H7 (cell line): ENCODE measurements around the gene IWS1. TPM values are rescaled to one million over a fixed set of nuclear protein-coding genes. Genes with fewer than 3 reads are reported as not detected.
"Not testable (repeated sequence)": the region's sequence is repeated elsewhere in the genome, so short reads cannot be mapped to it uniquely, and the experiment has no call there.

Source experiments
- DNase-seq: peaks from one replicate; pipeline ENCODE4 v3.0.0; 2012
- H3K27me3 ChIP-seq: 2 replicates; pipeline ENCODE4 v1.6.0; 2011; ENCODE audit warnings: mild to moderate bottlenecking, low read length; ENCODE audit not compliant: control insufficient read depth, insufficient read depth
- H3K36me3 ChIP-seq: replicated peaks from 2 replicates; pipeline ENCODE4 v1.5.1; 2011; ENCODE audit warnings: low read length; ENCODE audit not compliant: control insufficient read depth, insufficient read depth
- H3K4me3 ChIP-seq: 2 replicates; pipeline ENCODE4 v1.5.1; 2011; ENCODE audit warnings: low read depth, mild to moderate bottlenecking, control low read depth, low read length, moderate library complexity; ENCODE audit not compliant: insufficient read depth
- total RNA-seq: library from RNA; depleted of rRNA; stranded (reverse); fragments of >200 nt; shearing (Covaris generic); gene quantifications from 2 replicates; pipeline ENCODE4 v1.2.3, GENCODE V29; 2014

The IWS1 gene
- total RNA-seq, 1 experiment from 2014 or later, result 66.4 TPM

DNA sequence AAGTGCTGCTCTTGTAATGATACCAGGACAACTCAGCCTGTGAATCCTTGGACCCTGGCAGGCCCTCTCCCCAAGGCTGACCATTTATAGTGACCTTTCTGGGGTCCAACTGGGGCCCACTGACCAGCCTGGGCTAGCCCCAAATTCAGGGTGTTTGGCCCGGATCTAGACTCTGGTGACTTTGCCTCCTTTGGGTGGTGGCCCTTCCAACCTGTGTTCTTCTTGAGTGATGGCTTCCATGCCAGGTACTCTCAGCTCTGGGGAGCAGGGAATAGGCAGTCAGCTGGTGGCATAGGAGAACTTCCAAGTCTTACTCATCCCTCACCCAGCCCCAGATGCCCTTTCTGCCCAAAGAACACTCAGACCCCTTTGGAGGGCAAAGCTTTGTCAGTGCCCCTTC, 19.5 kb upstream of the IWS1 start:
- H3K27me3 ChIP-seq, result no peaks in the 10 kb centered on the region

DNA sequence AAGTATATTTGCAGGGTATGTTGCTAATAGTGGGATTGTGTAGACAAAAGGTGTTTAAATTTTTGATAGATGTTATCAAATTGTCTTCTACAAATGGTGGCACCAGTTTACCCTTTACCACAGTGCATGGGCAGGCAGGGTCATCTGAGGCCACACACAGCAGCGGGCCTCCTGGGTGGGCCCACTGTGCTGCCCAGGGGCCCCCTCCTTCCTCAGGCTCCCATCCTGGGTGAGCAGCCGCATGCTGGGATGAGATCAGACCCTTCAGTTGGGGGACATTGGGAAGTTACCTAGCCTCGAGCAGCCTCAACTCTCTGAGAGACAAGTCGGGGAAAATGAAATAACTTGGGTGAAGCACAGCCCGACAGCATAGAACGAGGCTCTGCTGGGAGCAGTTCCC, 18.9 kb upstream of the IWS1 start:
- Histone ChIP-seq H3K36me3 (no peaks in the 10 kb centered on the region), H3K4me3 (no peak overlapping the region), H3K27me3 (no peaks in the 10 kb centered on the region)
- no peak for DNase-seq

More for the DNA sequence above, 19.5 kb upstream of the IWS1 start:
- no peaks in the 10 kb centered on the region for H3K36me3 ChIP-seq
- no peak overlapping the region for H3K4me3 ChIP-seq
- DNase-seq, result no peak

DNA sequence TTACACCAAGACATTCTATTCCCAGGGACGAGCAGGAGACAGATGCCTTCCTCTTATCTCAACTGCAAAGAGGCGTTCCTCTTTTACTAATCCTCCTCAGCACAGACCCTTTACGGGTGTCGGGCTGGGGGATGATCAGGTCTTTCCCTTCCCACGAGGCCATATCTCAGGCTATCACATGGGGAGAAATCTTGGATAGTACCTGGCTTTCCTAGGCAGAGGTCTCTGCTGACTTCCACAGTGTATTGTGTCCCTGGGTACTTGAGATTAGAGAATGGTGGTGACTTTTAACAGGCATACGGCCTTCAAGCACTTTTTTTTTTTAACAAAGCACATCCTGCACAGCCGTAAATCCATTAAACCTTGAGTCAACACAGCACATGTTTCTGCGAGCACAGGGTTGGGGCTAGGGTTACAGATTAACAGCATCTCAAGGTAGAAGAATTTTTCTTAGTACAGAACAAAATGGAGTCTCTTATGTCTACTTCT, 16.8 kb upstream of the IWS1 start:
- H3K36me3 ChIP-seq, H3K27me3 ChIP-seq, H3K4me3 ChIP-seq, DNase-seq: not testable (repeated sequence)

DNA sequence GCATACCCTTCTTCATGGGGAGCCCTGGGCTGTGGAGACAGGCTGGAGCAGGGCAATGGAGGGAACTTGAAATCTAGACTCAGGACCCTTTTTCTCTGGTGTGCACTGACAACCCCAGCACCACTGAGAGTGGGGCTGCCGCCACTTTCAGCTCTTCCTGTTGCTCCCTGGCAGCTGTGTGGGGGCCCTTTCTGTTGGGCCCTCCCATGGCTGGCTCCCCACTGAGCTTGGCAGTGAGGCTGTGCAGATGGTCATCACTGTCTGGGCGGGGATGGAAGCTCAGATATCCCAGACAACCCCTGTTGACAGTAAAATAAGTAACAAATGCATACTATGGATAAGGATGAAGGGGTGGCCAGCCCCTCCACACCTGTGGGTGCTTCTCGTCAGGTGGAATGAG, 15.9 kb upstream of the IWS1 start:
- no peak overlapping the region for H3K4me3 ChIP-seq
- H3K36me3 ChIP-seq, result no peaks in the 10 kb centered on the region
- H3K27me3 ChIP-seq, result no peaks in the 10 kb centered on the region
- peak; percentile 11 for DNase-seq

DNA sequence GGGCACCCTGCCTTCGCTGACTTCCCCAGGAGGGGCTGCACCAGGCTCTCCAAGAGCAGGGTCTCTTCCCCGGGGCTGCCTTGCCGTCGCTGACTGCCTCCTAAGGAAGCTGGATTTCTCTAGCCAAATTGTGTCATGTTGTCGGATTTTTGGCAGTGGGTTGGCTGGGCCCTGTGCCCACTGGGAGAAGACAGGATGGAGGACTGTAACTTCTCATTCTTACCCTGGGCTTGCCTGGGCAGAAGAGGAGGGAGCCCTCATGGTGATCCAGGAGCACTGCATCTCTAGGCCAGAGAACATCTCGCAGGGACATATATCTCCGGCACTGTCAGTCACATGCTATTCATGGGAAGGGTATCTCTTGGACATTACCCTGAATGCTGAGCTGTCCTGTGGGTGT, 15.5 kb upstream of the IWS1 start:
- Histone ChIP-seq H3K4me3 (no peak overlapping the region), H3K27me3 (no peaks in the 10 kb centered on the region), H3K36me3 (no peaks in the 10 kb centered on the region)
- DNase-seq, result peak; percentile 41

DNA sequence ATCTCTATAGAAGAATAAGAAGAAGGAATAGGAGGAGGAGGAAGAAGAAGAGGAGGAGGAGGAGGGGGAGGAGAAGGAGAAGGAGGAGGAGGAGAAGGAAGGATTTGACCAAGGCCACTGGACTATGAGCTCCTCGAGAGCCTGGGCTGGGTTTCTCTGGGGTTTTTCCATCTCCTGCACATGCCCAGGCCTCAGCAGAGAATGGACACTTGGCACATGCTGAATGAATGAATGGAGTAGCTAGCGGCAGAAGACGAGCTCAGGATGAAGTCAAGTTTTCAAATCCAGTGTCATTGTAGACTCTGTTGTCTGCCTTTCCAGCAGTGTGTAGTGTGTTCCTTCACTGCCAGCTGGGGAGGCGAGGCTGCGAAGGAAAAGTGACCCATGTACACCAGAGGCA, 11.4 kb upstream of the IWS1 start:
- Histone ChIP-seq H3K27me3 (no peaks in the 10 kb centered on the region), H3K36me3 (no peaks in the 10 kb centered on the region), H3K4me3 (no peak overlapping the region)
- no peak for DNase-seq

DNA sequence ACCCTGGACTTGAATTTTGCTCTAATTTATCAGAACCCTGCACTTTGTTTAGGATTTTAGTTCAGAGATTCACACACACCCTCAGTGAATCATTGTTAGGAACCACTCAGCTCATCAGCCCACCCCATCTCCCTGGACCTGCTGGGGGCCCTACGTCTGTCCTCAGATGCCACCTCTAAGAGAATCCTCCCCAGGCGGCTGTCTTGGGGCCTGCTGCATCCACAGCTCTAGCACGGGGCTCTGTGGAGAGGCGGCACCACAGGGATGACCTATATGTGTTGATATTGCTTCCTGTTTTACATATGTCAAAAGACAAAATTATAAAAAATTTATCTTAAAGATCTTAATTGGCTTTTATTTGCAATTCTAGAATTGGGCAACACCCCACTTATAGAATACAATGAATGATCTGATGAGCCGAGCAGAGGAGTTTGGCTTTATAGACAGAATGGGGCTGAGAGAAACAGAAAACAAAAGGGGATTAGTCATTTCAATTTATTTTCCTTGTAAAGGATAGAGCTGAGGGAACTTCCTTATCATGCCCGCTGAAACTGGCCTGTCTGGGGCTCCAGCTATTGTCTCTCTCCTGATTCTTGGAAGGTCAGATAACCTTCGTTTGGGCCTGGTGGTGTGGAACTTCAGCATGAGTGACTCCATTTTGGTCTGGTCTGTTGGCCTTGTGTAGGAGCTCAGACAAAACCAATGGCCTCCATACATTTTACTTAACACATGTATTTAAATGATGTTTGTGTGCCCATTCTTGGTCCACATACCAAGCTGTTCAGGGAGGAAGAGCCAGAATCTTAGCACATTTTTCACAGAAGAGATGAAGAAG, 10.6 kb upstream of the IWS1 start:
- no peaks in the 10 kb centered on the region for H3K36me3 ChIP-seq
- no peak overlapping the region for H3K4me3 ChIP-seq
- peak; percentile 15 for DNase-seq
- H3K27me3 ChIP-seq, result no peaks in the 10 kb centered on the region

DNA sequence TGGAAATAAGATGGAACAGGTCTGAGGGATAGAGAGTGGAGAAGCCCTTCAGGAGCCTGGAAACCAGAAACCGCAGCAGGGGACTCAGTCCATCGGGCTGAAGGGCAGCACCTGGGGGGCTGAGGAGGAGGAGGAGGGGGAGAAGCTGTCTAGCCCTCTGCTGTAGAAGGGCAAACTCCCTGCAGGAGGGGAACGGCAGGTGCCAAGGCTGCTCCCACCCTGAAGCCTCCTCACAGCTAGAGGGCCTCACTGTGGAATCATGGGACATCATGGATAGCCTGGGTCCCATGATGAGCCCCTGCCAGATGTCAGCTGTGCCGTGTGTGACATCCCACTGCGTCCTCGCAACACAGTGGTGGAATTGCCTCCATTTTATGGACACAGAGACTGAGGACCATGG, 9.6 kb upstream of the IWS1 start:
- H3K27me3 ChIP-seq, result no peaks in the 10 kb centered on the region
- peak; percentile 31 for DNase-seq
- H3K36me3 ChIP-seq, result no peaks in the 10 kb centered on the region
- no peak overlapping the region for H3K4me3 ChIP-seq

DNA sequence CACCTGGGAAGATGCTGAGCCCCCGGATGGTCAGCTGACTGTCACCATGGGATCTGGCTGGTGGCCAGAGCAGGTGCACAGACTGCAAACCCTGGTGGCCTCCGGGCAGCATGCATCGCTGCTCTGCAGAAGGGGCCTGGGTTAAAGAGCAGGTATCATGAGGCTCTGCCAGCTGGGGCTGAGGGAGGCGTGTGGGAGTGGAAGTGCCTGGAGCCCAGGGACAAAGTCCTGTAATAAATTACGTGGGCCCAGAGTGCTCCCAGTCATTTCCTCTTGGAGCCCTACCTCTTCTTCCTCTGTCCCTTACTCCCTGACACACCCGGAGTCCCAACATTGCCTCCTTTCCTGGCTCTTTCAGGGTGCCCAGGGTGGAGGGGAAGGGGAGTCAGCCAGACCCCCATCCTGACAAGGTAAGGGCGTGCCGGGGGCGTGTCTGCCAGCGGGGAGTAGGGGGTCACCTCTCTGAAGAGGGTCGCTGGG, 9.2 kb upstream of the IWS1 start, which contains the start of gene MYO7B:
MYO7B (plus strand) TSS at position 262 of the 480 bp plus-strand sequence. CDS start 24,040 bp downstream, outside the sequence.
- no peaks in the 10 kb centered on the region for H3K27me3 ChIP-seq
- H3K4me3 ChIP-seq, result no peak within 1 kb of the TSS
- no peaks in the 10 kb centered on the region for H3K36me3 ChIP-seq
- peak; percentile 28 for DNase-seq

DNA sequence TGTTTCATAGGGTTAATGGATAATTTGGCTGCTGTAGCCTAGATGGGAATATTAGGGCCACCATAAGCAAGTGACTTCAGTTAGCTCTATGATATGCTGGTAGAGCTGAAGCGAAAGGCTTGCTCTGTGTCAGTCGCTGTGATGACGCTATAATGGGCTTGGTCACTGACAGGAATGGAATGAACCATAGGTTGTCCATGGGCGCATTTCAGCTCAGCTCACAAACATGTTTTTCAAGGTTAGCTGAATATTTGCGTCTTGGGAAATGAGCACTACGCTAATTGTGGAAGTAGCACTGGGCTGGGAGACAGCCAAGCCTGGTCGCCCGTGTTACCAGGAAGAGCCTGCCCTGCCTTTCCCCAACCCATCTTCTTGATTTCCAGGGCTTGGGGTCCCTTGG, 6.0 kb upstream of the IWS1 start:
- Histone ChIP-seq H3K36me3 (no peaks in the 10 kb centered on the region), H3K27me3 (no peaks in the 10 kb centered on the region), H3K4me3 (no peak overlapping the region)
- DNase-seq, result no peak

DNA sequence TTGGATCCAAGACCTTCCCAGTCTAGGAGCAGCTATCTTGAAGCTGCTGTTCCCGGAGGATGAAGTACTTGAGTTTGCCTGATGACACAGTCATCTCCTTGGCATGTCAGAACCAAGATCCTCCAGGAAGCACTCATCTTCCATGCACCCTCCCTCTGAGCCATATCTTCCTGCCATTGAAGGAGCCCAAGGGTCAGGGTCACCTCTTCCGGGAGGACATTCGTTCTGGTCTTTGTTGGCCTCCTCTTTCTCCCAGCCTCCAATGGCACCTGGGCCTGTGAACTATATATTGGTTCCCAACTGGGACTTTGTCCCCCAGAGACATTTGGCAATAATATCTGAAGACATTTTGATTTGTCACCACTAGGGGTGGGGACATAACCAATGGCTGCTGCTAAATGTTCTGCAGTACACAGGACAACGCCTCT, 4.9 kb upstream of the IWS1 start:
- no peaks in the 10 kb centered on the region for H3K27me3 ChIP-seq
- no peak for DNase-seq
- no peak overlapping the region for H3K4me3 ChIP-seq
- H3K36me3 ChIP-seq, result no peaks in the 10 kb centered on the region

DNA sequence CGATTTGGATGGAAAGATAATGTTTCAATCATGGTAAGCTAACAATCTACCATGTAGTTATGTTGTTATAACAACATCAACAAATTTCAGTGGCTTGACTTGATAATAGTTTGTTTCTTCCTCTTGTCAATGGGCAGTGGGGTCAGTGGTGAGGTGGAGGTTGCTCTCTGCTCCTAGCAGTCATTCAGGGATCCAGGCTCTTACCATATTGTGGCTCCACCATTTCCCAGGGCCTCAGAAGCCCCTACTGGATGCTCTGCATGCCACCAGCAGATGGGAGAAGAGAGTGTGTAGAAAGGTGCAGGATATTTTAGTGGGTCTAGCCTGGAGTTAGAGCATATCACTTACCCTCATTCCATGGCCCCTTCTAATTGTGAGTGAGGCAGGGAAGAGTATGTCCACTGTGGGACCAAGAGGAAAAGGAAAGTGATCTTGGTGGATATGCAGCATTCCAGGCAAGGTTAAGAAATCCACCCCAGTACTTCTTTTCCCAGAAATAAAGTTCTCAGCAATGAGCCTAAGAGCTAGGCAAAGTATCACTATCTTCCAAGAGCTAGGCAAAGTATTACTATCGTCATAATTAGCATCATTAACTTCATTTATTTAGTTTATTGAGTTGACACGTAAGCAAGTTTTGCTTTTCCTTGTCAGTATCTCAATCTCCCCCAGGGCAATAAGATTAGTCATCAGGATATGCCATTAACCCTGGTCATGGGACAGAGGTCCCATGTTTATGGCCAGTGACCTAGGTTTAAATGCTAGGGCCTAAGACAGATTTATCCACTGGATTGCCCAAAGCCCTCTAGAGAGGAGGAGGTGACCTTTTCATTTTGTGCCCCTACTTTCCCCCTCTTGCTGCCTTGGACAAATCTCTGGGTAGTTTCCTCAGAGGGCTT, 4.2 kb upstream of the IWS1 start:
- no peaks in the 10 kb centered on the region for H3K27me3 ChIP-seq
- no peaks in the 10 kb centered on the region for H3K36me3 ChIP-seq
- no peak overlapping the region for H3K4me3 ChIP-seq
- peak; percentile 13 for DNase-seq

DNA sequence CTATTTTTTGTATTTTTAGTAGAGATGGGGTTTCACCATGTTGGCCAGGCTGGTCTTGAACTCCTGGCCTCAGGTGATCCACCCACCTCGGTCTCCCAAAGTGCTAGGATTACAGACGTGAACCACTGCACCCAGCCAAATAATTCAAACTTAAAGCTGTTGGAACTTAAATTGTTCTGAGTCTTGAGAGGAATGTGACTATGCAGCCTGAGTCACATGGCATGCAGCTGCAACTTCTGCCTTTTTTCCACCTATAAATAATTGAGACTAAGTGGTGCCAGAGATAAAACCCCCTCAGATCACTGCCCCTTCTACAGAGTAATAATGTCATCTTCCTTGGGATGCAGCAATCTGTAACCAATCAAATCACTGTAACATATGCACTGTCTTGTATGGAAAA, 3.1 kb upstream of the IWS1 start:
- not testable (repeated sequence) for DNase-seq, H3K27me3 ChIP-seq, H3K36me3 ChIP-seq, H3K4me3 ChIP-seq

DNA sequence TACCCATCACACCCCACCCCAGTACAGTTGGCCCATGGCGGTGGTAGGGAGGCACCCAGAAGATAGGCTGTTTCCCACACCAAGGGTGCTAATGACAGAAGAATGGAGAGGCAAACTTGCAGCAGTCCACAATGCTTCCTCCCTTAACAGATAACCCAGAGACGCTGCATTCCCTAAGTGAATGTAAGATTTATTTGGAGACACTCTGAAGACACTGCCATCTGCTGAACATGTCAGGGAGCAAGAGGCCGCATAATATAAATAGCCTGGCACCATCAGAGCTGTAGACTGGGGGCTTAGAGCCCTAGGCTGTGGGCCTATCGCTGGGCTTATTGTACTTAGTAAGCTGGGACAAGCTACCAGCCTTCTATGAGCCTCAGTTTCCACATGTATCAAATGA, 2.2 kb upstream of the IWS1 start:
- H3K4me3 ChIP-seq, result no peak overlapping the region
- peak; percentile 7 for DNase-seq
- H3K36me3 ChIP-seq, result no peaks in the 10 kb centered on the region
- H3K27me3 ChIP-seq, result no peaks in the 10 kb centered on the region
